Islet precursor cell (in vitro differentiated cells): ENCODE results near the gene PGBD1.
A peak's percentile ranks its signal among the peaks of the same experiment; 100 is the strongest.

ENCODE experiments used
- DNase-seq: peaks from one replicate; pipeline ENCODE4 v3.0.0-alpha.2; 2018

PGBD1 gene

DNA sequence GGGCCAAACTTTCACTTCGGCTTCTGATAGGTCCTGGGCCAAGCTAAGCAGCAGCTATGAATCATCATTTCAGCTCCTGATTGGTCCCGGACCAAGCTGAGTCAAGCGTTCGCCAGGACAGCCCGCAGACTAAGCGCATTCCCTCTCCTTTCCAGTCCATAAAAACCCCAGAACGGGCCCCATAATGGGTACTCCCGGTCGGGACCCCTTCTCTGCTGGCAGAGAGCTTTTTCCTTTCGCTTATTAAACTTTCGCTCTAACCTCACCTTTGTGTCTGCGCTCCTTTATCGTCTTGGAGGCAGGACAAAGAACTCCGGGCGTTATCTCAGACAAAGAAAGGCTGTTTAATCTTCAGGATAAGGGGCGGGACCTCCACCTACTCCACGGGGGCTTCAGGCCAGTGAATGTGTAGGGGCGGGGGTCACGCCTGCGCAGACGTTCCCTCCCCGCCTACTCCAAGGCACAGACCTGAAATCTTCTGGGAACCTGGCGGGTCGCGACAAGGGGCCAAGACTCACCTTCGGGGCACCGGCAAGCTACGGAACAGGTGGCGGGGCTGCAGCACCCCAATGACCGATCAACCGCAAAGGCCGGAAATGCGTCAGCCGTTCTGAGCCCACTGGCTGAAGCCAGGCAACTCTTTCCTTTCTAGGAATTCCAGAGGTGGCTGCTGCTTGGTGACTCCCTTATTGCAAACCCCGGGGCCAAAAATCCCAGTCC is 54.4 kb downstream of the PGBD1 start, which contains the start of gene ZSCAN31:
TSS of gene ZSCAN31 (minus strand) at position 585 of the 720 bp plus-strand sequence. CDS start 6,465 bp downstream, outside the sequence.
- DNase-seq, result peak; percentile 99

DNA sequence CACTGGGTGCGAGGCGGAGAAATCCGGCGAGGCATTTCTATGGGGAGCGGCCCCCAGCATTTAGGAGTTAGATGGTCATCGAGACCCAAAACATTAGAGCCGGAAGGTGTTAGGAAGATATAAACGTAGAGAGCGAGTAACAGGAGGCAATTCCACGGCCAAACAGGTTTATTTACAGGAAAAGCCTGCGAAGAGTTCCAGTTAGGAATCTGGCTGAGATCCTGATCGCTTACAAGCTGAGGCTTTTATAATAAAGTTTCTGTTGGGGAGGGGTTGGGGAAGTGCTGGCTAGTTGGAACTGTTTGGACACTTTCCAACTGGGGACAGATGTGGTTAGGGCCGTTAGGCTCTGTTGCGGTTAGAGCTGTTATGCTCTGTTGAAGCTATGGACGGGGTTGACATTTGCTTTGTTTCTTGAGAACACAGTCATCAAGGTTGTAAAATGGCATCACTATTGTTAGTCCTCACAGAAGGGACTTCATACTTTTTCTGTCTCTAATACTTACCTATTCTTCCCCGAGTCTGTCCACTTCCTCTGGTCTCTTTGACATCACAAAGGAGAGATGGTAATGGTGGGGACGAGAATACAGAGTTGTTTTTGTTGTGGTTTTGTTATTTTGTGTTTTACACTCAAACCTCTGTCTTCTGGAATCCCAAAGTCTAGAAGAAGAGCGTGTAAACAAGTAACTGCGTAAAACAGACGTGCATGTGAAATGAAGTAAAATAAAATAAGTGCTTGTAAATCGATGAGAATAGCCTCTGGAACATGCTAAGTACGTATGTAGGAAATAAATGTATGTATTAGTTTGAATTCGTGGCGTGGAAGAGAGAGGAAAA is 55.1 kb downstream of the PGBD1 start:
- DNase-seq, result no peak

DNA sequence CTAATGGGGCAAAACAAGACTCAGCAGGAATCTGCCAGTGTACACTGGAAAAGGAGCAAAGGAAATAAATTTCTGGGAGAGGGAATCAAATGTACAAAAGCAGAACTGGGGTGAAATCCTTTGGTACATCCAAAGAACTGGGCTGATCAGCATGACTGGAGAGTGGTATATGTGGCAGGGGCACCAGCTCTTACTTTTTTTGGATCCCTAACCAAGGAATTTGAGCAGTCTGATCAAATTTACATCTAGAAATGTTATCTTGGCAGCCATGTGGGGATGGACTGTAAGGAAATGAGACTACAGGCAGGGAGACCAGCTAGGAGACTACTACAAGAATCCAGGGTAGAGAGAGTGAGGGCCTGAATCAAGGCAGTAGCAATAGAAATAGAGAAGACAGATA is 55.7 kb downstream of the PGBD1 start:
- no peak for DNase-seq

DNA sequence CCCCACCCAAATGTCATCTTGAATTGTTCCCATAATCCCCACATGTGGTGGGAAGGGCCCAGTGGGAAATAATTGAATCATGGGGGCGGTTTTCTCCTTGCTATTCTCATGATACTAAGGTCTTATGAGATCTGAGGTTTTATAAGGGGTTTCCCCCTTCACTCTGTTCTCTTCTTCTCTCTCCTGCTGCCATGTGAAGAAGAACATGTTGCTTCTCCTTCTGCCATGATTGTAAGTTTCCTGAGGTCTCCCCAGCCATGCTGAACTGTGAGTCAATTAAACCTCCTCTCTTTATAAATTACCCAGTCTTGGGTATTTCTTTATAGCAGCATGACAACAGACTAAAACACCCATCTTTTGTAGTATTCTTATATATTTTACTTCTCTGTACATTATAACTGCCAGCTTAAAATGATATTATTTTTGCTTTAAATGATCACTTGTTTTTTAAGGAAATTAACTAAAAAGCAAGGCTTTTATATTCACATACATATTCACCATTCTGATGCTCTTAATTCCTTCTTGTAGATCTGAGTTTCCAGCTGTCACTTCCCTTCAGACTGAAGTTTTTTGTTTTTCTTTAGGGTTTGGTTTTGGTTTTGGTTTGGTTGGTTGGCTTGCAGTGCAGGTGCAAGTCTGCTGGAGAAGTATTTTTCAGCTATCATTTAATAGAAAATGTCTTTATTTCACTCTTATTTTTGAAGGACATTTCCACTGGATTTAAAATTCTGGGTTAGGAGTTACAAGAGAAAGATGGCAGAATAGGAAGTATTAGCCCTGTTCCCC is 59.1 kb downstream of the PGBD1 start:
- DNase-seq, result no peak

DNA sequence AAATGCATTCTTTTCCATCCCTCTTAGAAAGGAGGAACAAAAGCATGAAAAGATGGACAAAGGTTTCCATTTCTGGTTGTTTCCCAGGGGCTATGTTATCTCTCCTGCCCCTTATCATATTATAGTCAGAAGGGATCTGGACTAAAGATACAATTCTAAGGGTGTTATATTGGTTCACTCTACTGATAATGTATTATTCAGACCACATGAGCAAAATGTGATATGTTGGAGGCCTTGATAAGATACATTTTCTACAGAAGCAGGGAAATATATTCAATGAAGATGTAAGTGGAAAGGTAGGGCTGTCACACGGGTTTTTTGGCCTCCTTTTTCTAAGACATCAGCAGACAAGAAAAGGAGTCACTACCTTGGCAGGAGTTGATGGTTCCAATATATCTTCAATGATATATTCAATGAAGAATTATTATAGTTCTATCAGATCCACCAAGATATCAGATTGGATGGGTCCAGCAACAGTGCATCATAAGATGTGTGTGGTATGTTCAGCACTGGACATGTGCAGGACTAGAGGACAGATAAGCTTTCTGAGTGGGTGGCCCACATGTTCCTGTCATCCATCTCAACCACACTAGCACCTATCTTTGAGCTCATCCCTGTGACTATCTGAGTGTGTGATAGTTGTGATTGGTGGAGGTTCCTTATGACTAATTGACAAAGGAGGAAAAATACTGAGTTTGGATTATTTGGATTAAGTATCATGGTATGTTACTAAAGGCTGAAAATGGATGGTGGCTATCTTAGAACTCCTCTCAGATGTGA is 62.7 kb downstream of the PGBD1 start:
- no peak for DNase-seq

DNA sequence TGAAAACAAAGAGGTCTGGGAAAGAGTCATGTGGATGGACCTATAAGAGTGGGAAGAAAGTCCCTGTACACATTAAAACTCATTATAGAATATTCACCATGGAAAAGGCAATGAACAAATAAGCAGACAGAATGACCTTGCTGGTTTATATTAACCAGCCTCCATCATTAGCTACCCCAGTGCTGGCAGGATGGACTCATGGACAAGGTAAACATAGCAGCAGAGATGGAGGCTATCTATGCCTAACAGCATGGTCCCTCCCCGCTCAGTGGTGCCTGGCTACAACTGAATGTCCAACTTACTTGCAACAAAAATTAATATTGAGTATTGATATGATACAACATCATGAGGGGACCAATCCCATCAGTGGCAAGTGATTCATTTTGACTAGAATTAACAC is 63.8 kb downstream of the PGBD1 start:
- no peak for DNase-seq

DNA sequence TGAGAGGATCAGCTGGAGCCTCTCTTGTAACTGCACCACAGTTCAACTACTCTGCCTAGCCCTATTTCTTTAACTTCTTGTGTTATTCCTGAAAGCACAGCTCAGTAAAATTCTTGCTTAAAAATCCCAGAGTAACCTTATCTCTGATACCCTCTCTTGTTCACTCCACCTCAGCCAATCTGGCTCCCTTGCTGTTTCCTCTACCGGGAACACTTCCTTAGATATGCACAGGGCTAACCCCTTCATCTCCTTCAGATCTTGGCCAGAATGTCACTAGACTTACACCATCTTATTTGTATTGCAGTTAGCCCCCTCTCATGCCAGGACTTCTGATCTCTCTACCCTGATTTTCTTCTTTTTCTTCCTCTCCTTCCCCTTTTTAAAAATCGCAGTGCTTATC is 65.7 kb downstream of the PGBD1 start:
- DNase-seq, result no peak

DNA sequence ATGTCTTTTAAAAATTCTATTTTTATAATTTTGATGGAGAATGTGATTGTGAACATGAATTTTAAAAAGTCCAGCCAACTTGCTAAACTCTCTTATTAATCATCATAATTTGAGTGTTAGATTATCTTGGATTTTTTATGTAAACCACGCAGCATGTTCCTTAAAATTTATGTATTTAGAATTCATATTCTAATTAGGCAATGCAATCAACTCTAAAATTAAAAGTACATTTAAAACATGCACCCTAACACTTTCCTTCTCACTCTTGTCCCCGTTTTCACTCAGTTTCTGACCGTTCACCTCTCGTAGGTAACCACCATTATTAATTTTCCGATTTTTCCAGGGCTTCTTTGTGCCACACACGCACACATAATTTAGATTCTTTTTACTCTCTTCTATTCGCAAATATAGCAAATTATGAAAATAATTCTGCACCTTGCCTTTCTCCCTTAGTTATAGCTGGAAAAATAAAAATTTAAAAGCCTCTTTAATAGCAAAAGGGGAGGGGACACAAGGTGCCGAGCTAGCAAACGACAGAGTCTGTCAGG is 68.0 kb downstream of the PGBD1 start:
- no peak for DNase-seq

DNA sequence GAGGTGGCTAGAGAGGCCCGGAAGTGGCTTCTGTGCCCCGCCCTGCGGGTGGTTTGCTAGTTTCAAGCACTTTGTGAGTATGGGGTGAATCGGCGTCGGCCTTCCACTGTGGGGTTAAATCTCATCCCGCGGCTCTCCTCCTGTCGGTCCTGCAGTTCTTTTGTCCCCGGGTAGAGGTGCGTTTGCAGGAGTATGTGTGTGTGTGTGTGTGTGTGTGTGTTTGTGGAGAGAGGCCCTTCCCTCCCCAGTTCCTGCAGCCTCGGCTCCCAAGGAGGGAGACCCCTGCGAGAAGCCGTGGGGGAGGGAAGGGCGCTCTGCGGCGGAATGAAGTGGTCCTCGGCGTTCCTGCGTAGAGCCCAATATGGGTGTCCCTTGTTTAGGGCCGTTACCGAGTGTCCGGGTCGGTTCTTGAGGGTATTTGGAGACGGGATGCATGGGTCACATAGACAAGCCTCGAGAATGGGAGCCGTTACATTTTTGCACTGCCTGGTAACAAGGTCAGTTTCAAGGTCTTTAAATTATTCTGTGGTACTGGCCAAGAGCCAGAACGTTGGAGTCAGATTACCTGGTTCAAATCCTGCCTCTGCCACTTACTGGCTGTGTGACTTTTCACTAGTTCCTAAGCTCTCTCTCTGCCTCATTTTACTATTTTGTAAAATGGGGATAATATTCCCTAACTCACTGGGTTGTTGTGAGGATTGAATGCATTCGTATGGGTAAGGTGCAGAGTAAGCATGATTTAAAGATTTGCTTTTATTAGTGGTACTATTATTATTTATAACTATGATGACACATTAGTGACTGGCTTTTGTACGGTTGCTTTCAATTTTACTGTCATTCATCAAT is 68.7 kb downstream of the PGBD1 start, which contains the start of gene ZKSCAN3:
TSS of gene ZKSCAN3 (plus strand) at position 56 of the 846 bp plus-strand sequence. CDS start 9,640 bp downstream, outside the sequence.
- peak; percentile 91 for DNase-seq

DNA sequence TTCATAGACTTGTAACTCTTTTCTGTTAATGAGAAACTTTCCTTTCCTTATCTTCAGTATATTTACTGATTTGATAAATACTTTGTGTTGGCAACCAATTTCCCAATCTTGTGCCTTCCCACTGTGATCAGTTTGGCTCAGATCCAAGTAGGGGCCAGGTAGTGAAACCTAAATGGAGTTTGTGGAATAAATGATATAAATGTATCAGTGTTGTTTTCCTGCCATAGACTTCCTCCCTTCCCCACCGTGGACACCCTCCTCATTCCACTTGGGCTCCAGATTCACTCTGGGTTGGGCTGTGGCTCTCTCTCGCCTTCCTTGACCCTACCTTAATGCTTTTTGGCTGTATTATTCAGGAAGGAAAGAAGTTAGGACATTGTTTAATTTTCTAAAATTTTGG is 69.7 kb downstream of the PGBD1 start:
- DNase-seq, result no peak

DNA sequence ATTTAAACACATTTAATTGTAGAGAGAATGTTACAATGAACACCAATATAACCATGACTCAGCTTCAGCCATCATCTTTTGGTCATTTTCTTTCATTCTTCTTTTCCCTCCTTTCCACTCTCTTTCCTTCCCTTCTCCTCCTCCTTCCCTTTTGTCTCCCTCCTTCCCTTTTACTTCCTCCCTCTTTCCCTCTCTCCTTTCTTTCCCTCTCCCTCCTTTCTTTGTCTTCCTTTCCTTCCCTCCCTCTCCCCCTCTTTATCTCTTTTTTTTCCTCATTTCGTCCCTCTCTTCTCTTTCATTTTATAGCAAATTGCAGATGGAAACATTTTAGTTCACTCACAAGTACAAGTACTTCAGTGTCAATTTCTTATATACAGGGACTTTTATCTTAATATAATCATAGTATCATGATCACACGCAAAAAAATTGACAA is 70.1 kb downstream of the PGBD1 start:
- DNase-seq, result no peak
